ENCODE data around the gene ARHGEF4.

- TF ChIP-seq EP300 (IDR thresholded peaks at IDR 0.05) (no peak), CTCF (IDR thresholded peaks at IDR 0.05) (no peak)
These were observed 80.4 kb downstream of the ARHGEF4 start for GRCh38 chr2:130917006-130917688.

Data from suprapubic skin (tissue), 3 donors.